Kidney epithelial cell (primary cell): ENCODE results near the gene NXN. TPM values are rescaled to one million over a fixed set of nuclear protein-coding genes. Genes with fewer than 3 reads are reported as not detected.

Experiments
- DNase-seq: peaks from one replicate; pipeline ENCODE4 v3.0.0-alpha.2; 2010; ENCODE audit warnings: low read depth
- H3K27me3 ChIP-seq: 2 replicates; pipeline ENCODE4 v1.6.0; 2011; ENCODE audit warnings: low read length; ENCODE audit not compliant: control insufficient read depth, insufficient read depth
- H3K36me3 ChIP-seq: 2 replicates; pipeline ENCODE4 v1.5.1; 2011; ENCODE audit warnings: low read length; ENCODE audit not compliant: control insufficient read depth, insufficient read depth
- H3K4me3 ChIP-seq: 2 replicates; pipeline ENCODE4 v1.5.1; 2011; ENCODE audit warnings: low read depth, mild to moderate bottlenecking, control low read depth, low read length
- total RNA-seq: library from RNA; depleted of rRNA; stranded (reverse); fragments of >200 nt; gene quantifications from 2 replicates; pipeline ENCODE4 v1.2.3, GENCODE V29; 2015
- TF ChIP-seq, protein P1 (sequence below): IDR thresholded peaks from 2 replicates; pipeline ENCODE4 v1.5.1; 2011; ENCODE audit warnings: mild to moderate bottlenecking, moderate library complexity, low read length, control low read depth, inconsistent platforms; ENCODE audit not compliant: insufficient read depth, poor library complexity, severe bottlenecking

Gene NXN
- total RNA-seq, 1 donor from 2014 or later, result 34.3 TPM

GRCh38 chr17:897970-898619, 81.5 kb downstream of the NXN start:
- no peak for DNase-seq
- H3K36me3 ChIP-seq, result no peaks in the 10 kb centered on the region
- no peak overlapping the region for H3K4me3 ChIP-seq
- H3K27me3 ChIP-seq, result no peaks in the 10 kb centered on the region
- TF ChIP-seq, protein P1, sequence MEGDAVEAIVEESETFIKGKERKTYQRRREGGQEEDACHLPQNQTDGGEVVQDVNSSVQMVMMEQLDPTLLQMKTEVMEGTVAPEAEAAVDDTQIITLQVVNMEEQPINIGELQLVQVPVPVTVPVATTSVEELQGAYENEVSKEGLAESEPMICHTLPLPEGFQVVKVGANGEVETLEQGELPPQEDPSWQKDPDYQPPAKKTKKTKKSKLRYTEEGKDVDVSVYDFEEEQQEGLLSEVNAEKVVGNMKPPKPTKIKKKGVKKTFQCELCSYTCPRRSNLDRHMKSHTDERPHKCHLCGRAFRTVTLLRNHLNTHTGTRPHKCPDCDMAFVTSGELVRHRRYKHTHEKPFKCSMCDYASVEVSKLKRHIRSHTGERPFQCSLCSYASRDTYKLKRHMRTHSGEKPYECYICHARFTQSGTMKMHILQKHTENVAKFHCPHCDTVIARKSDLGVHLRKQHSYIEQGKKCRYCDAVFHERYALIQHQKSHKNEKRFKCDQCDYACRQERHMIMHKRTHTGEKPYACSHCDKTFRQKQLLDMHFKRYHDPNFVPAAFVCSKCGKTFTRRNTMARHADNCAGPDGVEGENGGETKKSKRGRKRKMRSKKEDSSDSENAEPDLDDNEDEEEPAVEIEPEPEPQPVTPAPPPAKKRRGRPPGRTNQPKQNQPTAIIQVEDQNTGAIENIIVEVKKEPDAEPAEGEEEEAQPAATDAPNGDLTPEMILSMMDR, result no peak

GRCh38 chr17:896953-897661, 82.5 kb downstream of the NXN start:
- TF ChIP-seq, protein P1, result no peak
- no peak for DNase-seq

DNA sequence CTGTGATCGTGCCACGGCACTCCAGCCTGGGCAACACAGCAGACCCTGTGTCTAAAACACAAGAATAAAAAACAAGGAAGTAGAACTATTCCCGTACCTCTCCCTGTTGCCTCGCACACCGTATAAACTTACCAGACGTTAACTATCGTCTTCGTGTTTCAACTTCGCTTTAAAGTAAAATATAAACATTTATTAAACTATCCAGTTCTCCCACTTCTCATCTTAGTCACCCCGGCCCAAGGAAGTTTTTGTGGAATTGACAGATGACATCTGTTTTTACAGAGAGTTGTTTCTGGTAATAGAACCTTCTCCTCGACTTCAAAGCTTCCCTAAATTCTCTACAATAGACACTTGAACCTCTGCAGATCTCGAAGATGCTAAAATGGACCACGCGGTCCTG, 83.1 kb downstream of the NXN start:
- TF ChIP-seq, protein P1, result no peak

More at GRCh38 chr17:896953-897661, 82.5 kb downstream of the NXN start:
- no peaks in the 10 kb centered on the region for H3K36me3 ChIP-seq
- no peaks in the 10 kb centered on the region for H3K27me3 ChIP-seq
- H3K4me3 ChIP-seq, result no peak overlapping the region

GRCh38 chr17:892958-893357, 86.6 kb downstream of the NXN start:
- Histone ChIP-seq H3K36me3 (no peaks in the 10 kb centered on the region), H3K27me3 (no peaks in the 10 kb centered on the region), H3K4me3 (no peak overlapping the region)
- DNase-seq, result no peak
- TF ChIP-seq, protein P1, result no peak

More for the DNA sequence above, 83.1 kb downstream of the NXN start:
- H3K27me3 ChIP-seq, result no peaks in the 10 kb centered on the region
- DNase-seq, result no peak
- no peak overlapping the region for H3K4me3 ChIP-seq
- H3K36me3 ChIP-seq, result no peaks in the 10 kb centered on the region

DNA sequence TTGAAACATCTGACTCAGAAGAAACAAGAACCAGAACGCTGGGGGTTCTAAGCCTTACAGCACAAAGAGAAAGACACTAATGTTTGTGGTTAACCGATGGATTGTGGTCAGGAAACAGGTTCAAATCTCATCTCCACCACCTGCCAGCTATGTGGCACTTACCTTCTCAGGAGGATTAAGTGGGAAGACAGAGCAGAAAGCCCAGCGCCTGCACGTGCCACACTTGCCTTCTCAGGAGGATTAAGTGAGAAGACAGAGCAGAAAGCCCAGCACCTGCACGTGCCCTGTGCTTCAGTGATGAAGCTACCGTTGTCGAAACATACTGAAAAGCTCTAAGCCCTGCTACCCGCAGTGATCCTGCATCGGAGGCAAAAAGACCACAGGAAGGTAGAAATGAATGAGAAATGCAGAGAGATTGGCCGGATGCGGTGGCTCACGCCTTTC, 90.6 kb downstream of the NXN start:
- no peak overlapping the region for H3K4me3 ChIP-seq

More for the DNA sequence above, 90.6 kb downstream of the NXN start:
- Histone ChIP-seq H3K27me3 (no peaks in the 10 kb centered on the region), H3K36me3 (no peaks in the 10 kb centered on the region)
- TF ChIP-seq, protein P1, result no peak
- no peak for DNase-seq
